HG03565 (cell line): ENCODE data around the gene NUMB.

Experiments used
- ATAC-seq: cut with Tn5 transposase; IDR thresholded peaks from one replicate; pipeline ENCODE4 v1.9.1; 2021; ENCODE audit warnings: mild to moderate bottlenecking, moderate library complexity; ENCODE audit not compliant: unreplicated experiment

NUMB gene

GRCh38 chr14:73262427-73263183 lies 195.7 kb downstream of the NUMB start:
- ATAC-seq, result no peak

DNA sequence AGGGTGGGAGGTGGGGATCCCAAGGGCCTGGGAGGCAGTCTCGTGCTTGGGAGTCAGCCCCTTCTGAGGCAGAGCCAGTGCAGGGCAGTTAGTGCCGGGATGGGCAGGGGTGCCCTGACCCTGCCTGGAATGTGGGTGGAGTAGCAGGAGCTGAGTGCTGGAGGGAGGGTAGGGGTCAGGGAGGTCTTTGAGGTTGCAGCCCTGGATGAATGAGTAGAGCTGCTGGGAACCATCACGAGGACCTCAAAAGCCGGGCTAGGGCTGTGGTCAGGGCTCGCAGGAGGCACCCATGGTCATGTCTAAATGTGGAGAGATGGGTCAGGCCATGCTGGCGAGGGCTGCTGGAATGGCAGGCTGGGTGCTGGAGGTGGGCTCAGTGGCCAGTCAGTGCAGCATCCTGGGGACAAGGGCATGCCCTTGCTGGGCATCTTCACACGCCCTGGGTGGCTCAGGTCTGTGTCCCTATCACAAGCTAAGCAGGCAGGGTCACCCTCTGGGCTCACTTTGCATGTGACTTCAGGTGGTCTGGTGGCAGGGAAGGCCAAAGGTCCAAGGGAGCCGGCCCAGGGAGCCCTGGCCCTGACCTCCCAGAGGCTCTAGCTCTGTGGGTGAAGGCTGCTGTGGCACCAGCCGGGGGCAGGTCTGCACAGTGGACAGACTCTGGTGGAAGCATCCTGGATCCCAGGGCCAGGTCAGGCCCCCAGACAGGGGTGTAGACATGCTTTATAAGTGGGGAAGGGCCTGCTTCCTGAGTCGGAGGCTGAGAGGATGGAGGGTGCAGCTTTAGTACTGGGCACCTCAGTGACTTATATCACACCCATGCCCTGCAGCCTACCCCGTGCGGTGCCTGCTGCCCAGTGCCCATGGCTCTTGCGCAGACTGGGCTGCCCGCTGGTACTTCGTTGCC lies 196.6 kb downstream of the NUMB start:
- ATAC-seq, result no peak

GRCh38 chr14:73261075-73261474 lies 197.3 kb downstream of the NUMB start:
- no peak for ATAC-seq

GRCh38 chr14:73260574-73260973 lies 197.8 kb downstream of the NUMB start:
- ATAC-seq, result no peak

DNA sequence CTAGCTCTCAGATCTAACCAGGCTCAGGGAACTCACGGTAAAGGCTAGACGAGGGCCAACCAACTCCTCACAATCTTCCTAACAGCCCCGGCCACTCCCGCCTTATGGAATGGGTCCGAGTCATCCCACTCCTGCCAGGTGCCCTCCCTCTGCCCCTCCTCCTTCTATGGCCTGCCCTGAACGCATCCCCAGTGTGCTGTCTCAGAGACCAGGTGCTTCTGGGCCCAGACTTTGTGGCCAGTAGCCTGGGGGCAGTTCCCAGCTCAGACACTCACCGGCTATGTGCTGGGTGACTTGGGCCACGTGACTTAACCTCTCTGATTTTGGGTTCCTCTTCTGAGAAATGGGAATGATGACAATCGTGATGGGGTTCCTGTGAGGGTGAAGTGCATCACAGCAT lies 198.5 kb downstream of the NUMB start:
- ATAC-seq, result no peak

DNA sequence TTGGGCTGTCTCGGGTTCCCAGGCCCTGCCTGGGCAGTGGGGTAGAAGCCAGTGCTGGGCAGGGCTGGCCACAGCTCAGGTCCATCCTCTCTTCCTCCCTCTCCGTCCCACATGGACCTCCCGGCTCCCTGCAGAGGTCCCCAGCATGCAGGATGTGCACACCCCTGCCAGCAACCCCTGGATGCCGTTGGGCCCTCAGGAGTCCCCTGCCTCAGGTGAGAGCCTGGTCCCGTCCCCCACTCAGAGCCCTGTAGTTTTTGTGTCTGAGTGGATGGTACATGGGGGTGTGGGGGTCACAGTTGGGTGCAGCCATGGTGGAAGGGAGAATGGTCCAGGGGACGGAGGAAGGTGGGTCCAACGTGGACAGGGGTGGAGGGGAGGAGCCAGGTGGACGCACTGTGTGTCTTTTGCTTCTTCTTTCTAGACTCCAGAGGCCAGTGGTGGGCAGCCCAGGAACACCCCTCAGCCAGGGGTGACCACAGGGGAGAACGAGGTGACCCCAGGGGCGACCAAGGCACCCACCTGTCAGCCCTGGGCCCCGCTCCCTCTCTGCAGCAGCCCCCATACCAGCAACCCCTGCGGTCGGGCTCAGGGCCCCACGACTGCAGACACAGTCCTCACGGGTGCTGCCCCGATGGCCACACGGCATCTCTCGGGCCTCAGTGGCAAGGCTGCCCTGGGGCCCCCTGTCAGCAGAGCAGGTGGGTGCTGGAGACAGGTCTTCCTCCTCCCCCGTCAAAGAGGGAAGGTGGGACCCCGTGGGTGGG lies 199.3 kb downstream of the NUMB start:
- no peak for ATAC-seq

- no peak for ATAC-seq
Observed at GRCh38 chr14:73258076-73258475, 200.3 kb downstream of the NUMB start.

- ATAC-seq, result no peak
Observed at GRCh38 chr14:73255693-73256225, 202.6 kb downstream of the NUMB start.

DNA sequence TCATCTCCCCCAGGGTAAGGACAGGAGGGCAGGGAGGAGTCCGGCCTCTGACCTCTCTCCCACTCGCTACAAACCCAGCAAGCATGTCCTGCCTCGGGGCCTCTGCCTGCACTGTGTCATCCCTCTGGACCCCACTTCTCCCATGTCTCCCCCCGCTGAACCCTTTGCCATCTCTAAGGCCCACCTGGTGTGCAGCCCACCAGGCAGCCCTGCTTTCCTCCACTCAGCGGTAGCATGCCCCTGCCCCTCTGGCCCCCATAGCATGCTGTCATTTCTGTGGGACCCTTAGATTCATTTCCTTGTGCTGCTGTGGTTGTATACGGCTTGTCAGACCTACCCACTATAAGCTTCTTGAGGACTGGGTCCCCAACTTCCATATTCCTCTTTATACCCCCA lies 203.3 kb downstream of the NUMB start:
- ATAC-seq, result no peak

DNA sequence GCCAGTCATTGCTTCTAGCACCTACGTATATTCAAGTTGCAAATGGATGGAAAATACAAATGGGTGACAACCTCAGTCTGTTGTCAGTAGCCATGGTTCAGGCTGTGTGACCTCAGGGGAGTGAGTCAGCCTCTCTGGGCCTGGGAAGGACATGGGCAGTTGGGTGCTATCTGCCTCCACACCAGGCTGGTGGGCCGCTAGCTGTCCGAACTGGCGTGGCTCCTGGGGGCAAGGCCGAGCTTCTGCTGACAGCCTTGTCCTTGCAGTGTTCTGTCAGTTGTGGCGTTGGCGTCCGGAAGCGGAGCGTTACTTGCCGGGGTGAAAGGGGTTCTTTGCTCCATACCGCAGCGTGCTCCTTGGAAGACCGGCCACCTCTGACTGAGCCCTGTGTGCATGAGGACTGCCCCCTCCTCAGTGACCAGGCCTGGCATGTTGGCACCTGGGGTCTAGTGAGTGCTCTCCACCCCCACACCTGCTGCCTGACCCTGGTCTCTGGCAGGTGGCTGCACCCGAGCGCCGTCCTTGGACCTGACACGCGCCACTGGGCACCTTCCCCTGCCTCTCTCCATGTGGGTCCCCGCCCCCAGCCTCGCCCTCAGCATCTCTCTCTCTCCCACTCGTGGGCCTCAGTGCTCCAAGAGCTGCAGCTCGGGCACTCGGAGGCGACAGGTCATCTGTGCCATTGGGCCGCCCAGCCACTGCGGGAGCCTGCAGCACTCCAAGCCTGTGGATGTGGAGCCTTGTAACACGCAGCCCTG lies 203.9 kb downstream of the NUMB start:
- ATAC-seq, result no peak

- no peak for ATAC-seq
Observed at GRCh38 chr14:73253721-73254120, 204.6 kb downstream of the NUMB start.

GRCh38 chr14:73253323-73253610 lies 205.1 kb downstream of the NUMB start:
- ATAC-seq, result no peak

- no peak for ATAC-seq
Observed at GRCh38 chr14:73252491-73253322, 205.6 kb downstream of the NUMB start.

- no peak for ATAC-seq
Observed at GRCh38 chr14:73251516-73252215, 206.7 kb downstream of the NUMB start.

- no peak for ATAC-seq
Observed at GRCh38 chr14:73250781-73251500, 207.4 kb downstream of the NUMB start.

GRCh38 chr14:73250317-73250713 lies 208.0 kb downstream of the NUMB start:
- ATAC-seq, result no peak

- ATAC-seq, result no peak
Observed at GRCh38 chr14:73249564-73250316, 208.6 kb downstream of the NUMB start.

DNA sequence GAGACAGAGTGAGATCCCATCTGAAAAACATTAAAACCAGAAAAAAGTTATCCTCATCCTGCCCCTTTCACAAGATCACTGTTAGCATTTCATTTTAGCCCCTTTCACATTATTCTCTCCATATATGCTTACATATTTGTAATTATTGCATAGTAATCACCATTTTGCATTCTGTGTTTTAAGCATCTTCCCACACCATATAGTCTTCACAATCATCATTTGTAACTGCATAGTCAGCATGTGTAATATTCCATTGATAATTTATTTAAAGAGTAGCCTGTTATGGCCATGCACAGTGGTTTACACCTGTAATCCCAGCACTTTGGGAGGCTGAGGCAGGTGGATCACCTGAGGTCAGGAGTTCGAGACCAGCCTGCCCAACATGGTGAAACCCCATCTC lies 209.2 kb downstream of the NUMB start:
- no peak for ATAC-seq
